Right forelimb (tissue), 1 donor: Measurements from ENCODE around the gene MAPK8IP2.

Source experiments
- DNase-seq: peaks from one replicate; pipeline ENCODE4 v3.0.0-alpha.2; 2018

The MAPK8IP2 gene

GRCh38 chr22:50576070-50576469 lies 24.5 kb upstream of the MAPK8IP2 start:
- DNase-seq, result no peak

- DNase-seq, result no peak
These were observed 23.5 kb upstream of the MAPK8IP2 start for GRCh38 chr22:50576806-50577696.

- no peak for DNase-seq
These were observed 23.0 kb upstream of the MAPK8IP2 start for GRCh38 chr22:50577697-50577986.

- no peak for DNase-seq
These were observed 22.4 kb upstream of the MAPK8IP2 start, which contains the start of gene CPT1B for GRCh38 chr22:50577987-50578775. Gene CPT1B (minus strand): TSS chr22:50578427. CDS start chr22:50577915, 512 bp downstream.

- no peak for DNase-seq
These were observed 21.8 kb upstream of the MAPK8IP2 start for GRCh38 chr22:50578776-50579310.

- no peak for DNase-seq
These were observed 20.8 kb upstream of the MAPK8IP2 start for GRCh38 chr22:50579752-50580151.

- DNase-seq, result no peak
These were observed 19.3 kb upstream of the MAPK8IP2 start for GRCh38 chr22:50581031-50581949.

- DNase-seq, result no peak
These were observed 18.6 kb upstream of the MAPK8IP2 start for GRCh38 chr22:50581950-50582492.

- DNase-seq, result peak; percentile 99
These were observed 17.9 kb upstream of the MAPK8IP2 start, which contains the start of gene CHKB for GRCh38 chr22:50582493-50583293. Gene CHKB (minus strand): TSS chr22:50582849. CDS start chr22:50582781, 68 bp downstream.

- DNase-seq, result no peak
These were observed 17.2 kb upstream of the MAPK8IP2 start for GRCh38 chr22:50583294-50583861.

- DNase-seq, result no peak
These were observed 16.2 kb upstream of the MAPK8IP2 start for GRCh38 chr22:50584106-50585096.

- DNase-seq, result no peak
These were observed 15.4 kb upstream of the MAPK8IP2 start for GRCh38 chr22:50585238-50585637.

GRCh38 chr22:50585781-50586180 lies 14.8 kb upstream of the MAPK8IP2 start:
- no peak for DNase-seq

GRCh38 chr22:50586416-50586815 lies 14.2 kb upstream of the MAPK8IP2 start:
- DNase-seq, result no peak

- DNase-seq, result no peak
These were observed 13.2 kb upstream of the MAPK8IP2 start for GRCh38 chr22:50587407-50587806.

- DNase-seq, result no peak
These were observed 5.4 kb upstream of the MAPK8IP2 start for GRCh38 chr22:50595189-50595588.

GRCh38 chr22:50597097-50597496 lies 3.5 kb upstream of the MAPK8IP2 start:
- no peak for DNase-seq

GRCh38 chr22:50599816-50600455 lies 657 bp upstream of the MAPK8IP2 start:
- peak; percentile 82 for DNase-seq
